NCI-H1417 treated with DMSO at 0.1 percent for 48 hours (cell line): ENCODE data around the gene MRTFB.
A peak's percentile ranks its signal among the peaks of the same experiment; 100 is the strongest.

Source experiments
- DNase-seq: peaks from one replicate; lab custom pipeline; 2025; lab: John Stamatoyannopoulos, UW

MRTFB gene

DNA sequence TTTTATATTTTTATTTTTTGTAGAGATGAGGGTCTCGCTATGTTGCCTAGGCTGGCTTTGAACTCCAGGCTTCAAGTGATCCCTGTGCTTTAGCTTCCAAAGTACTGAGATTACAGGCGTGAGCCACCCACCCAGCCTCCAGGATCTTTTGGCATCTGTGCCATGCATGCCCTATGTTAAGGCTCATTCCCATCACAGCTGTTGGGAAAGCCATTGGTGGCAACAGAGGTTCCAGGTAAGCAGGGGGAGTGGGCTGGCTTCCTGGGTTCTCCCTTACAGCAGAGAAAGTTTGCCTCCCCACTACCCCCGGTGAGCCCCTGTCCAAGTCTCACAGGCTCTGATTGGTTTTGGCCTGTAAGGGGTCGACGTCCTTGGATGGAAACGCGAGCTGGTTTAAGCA, 8.9 kb upstream of the MRTFB start:
- no peak for DNase-seq

DNA sequence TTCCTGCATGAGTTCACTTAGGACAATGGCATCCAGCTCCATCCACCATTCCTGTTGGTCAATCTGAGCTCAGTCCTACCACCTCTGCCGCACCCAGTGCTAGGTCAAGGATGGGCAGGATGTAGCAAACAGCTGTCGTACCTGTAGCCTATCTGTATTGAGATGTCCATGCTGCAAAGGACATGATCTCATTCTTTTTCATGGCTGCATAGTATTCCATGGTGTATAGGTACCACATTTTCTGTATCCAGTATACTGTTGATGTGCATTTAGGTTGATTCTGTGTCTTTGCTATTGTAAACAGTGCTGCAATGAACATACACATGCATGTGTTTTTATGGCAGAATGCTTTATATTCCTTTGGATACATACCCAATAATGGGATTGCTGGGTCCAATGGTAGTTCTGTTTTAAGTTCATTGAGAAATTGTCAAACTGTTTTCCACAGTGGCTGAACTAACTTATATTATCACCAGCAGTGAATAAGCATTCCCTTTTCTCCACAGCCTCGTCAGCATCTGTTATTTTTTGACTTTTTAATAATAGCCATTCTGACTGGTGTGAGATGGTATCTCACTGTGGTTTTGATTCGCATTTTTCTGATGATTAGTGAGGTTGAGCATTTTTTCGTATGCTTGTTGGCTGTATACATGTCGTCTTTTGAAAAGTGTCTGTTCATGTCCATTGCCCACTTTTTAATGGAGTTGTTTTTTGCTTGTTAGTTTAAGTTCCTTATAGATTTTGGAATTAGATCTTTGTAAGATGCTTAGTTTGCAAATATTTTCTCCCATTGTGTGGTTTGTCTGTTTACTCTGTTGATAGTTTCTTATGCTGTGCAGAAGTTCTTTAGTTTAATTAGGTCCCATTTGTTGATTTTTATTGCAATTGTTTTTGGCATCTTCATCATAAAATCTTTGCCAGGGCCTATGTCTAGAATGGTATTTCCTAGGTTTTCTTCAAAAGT, 7.2 kb upstream of the MRTFB start:
- DNase-seq: no peak

DNA sequence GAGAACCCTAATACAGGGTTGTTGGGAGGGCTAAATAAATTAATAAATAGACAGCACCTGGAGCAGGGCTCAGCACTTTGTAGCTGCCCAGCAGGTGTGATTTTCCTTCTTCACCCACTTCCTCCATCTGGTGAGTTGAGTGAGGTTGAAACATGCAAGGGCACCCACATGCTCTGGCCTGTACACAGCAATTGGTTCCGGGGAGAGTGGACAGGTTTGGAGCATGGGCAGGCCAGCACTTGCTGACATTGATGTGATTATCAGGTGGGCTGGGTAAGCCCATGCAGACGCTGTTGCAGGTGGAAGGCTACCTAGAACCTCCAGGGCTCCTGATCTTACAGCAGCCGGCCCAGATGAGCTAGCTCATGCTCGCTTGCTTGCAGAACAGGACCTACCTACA, 1.3 kb upstream of the MRTFB start:
- no peak for DNase-seq

DNA sequence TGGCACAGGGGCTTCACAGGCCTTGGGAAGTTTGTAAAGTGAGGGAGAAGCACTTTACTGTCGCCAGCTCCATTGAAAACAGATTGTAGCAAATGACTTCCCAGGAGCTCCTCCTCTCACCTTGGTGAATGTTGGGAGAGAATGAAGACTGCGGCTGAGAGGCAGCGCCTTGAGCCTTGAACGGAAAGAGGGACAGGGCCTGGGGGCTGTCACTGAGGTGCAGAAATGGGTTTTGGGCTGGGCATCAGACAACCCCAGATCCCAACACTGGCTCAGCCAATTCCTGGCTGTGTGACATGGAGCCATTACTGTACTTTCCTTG, 603 bp upstream of the MRTFB start:
- DNase-seq: no peak

DNA sequence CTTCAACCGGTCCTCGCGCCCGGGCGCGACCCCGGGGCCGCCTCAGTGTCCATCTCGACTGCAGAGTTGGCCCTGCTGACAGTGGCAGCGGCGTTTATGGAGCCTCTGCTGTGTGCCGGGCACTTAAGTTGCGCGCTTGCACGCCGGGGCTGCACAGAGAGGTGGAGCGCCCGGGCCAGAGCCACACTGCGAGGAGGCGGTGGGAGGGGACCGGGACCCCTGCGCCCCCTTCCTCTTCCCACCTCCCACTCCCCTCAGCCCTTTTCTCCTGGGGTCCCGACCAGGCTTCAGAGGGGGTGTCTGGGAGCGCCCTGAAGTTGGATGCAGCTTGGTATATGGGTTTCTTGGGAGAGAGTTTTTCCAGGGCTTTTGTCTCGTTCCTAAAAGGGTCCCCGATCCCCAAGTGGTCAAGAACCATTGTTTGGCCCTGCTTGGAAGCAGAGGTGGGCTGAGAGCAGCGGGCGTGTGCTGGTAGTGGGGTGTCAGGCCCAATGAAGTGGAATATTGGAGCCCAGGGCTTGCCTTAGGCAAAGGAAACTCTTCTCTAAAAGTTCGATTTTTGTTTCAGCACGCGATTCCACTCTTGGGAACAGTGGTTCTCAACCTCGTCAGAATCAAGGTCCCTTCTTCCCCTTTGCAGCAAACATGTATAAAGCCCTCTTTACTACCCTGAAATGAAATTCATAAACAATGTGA, 605 bp downstream of the MRTFB start:
- DNase-seq: no peak

DNA sequence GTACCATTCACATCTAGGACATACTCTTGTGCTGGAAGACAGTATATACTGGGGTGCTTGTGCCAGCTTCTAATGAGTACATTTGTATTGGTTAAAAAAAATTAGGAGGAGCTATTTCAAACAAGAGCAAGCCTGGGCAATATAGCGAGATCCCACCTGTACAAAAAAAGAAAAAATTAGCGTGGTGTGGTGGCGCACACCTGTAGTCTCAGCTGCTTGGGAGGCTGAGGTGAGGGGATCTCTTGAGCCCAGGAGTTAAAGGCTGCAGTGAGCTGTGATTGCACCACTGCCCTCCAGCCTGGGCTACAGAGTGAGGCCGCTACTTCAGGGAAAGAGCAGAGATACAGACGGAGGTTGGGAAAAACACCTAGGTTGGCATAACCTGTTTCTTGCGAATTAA, 1.2 kb downstream of the MRTFB start:
- no peak for DNase-seq

DNA sequence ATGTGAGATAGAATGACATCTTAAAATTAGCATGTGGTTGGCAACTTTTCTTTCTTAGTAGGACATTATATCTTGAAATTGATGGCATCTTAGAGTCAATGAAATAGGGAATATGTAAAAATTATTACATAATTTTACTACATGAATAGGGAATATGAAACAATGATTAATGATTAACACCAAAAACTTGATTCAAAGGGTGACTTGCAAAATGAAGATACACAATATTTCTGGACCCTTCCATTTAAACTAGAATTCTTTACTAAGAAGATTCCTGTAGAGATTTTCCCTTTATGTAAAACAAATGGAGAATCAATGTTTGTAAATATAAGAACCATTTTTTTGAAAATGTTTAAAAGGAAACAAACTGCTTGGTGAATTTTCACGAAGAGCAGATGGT, 3.4 kb downstream of the MRTFB start:
- no peak for DNase-seq

DNA sequence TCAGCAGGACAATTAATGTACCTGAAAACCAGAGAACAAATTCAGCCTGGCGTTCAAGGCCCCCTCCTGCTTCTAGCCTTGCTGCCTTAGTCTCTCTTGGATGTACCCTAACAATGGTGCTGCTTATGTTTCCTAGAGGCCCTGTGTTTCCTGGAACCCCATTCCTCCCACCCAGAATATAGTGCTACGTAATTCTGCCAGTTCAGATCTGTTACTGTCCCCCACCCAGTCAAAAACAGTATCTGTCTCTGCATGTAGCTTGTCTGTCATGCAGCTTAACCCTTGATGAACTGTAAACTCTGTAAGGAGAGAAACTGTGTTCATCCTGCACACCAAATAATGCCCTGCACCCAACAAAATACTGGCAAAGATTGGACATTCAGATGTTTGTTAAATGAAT, 6.8 kb downstream of the MRTFB start:
- DNase-seq: no peak

DNA sequence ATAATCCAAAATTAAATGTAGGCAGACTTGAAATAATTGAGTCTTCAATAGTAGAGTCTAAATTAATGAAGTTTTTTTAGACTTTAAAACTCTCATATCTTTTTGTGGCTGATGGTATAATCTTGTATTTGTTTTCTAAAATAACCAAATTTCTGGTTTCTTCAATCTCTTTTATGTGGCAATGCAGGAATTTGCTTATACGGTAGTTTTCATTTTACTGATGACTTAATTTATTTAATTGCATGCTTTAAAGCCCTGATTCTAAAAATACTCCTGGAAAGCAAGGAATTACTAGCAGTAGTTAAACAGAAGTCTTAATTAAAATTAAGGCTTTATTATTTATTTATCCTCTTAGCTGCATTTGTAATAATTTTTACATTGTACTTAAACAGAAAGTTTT, 15.4 kb downstream of the MRTFB start:
- no peak for DNase-seq

DNA sequence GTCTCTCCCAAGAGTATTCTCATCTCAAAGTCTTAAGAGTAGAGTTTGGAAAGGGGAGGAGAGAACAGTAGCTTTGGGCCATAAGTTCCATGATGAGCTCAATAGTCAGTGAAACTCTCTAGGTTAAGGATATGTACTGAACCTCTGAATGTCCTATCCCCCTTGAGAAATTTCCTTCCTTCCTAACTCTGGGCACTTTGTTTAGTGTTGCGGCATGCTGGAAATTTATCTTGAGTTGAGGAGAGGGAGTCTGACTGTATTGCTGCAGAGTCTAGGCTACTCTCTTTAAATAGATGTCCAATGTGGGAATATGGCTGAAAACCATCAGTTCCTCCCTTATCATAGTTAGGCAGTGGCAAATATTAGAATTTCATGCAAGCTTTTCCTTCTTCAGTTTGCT, 16.1 kb downstream of the MRTFB start:
- DNase-seq: no peak

DNA sequence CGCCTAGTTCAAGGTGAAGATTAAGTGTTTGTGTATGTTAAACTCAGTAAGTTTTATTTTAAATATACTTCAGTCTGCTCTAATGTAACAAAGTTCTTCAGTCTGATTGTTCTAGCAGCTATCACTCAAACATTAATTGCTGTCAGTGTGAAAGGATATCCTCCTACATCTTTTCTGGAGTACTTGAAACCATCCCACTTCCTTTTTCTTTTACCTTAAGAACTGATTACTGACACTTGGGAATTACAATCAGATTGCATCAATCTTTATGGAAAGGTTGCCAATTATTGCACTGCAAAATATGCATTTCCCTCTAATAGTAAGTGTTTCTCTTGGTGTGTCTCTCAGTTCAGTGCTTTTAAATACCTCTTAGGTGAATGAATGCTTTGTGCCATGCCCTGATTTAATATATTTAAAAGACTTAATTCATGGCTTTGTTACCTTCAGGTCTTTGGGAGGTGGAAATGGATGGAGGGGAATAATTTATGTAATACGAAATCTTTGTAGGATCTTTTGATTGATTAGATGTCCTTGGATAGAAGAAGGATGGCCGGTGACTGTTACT, 16.6 kb downstream of the MRTFB start:
- no peak for DNase-seq

DNA sequence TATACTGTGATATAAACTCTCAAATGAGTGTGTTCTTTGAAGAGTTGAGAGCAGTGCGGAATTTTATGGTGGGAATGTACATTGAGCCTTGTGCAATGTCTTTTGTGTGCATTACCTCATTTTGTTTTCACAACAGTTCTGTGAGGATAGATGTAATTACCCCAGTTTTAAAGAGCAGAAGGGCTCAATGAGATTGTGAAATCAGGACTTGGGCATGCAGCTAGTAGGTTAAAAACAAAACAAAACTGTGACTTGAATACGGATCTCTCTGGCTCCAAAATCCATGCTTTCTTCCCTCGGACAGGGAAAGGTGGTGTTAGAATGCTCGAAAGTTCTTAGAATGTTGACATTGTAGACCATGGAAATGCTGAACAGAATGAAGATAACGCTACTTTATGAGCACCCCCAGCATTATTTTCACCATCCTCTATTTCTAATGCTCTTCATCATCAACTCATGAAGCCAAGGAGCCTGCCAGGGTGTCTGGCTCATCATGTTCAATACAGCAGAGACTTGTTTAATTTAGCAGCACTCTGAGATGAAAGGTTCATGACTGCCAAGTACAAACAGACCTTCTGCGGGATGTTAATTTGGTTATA, 17.1 kb downstream of the MRTFB start:
- DNase-seq: no peak

DNA sequence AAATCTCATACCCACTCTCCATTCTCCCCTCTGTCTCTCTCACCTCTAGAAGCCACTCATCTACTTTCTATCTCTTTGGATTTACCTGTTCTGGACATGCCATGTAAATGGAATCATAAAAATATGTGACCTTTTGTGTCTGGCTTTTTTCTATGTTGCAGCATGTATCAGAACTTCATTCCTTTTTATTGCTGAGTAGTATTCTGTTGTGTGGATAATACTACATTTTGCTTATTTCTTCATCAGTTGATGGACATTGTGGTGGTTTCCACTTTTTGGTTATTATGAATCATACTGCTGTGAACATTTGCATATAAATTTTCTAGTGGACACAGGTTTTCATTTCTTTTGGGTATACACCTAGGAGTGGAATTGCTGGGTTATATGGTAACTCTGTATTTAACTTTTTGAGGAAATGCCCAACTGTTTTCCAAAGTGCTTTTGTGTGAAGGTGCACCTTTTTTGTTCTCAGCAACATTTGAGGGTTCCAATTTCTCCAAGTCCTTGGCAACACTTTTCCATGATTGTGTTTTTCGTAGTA, 18.2 kb downstream of the MRTFB start:
- no peak for DNase-seq

DNA sequence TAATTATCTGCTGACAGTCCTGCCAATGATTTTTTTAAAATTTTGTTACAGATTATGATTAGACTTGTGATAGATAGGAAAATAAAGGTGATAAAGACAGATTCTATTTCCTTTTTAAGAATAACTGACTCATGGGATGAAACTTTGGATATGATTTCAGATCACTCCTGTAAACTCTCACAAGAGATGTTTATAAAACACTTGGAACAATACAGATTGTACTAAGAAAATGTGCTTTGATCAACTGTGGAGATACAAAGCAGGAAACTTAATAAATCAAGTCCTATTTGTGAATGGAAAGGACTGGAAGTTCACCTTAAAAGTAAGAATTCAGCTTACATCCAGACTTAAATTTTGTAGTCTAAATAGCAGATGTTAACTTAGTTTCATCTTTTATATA, 21.4 kb downstream of the MRTFB start:
- DNase-seq: no peak

DNA sequence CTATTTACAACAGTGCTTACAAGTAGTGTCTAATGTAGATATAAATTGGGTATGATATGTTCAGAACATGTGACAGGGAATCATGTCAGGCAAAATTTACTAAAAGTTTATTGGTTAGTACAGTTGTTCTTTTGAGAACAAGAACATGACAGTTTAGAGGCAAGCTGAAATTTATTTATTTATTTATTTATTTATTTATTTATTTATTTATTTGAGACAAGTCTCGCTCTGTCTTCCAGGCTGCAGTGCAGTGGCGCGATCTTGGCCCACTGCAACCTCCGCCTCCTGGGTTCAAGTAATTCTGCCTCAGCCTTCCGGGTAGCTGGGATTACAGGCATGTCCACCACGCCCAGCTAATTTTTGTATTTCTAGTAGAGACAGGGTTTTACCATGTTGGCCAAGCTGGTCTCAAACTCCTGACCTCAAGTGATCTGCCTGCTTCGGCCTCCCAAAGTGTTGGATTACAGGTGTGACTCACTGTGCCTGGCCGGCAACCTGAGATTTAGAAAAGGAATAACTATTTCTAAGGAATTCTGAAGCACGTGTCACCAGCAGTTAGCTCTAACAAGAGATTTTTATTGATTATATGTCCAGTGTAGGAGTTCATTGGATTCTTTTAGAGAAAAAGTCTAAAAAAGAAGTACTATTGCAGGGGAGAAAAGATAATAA, 24.9 kb downstream of the MRTFB start:
- no peak for DNase-seq

DNA sequence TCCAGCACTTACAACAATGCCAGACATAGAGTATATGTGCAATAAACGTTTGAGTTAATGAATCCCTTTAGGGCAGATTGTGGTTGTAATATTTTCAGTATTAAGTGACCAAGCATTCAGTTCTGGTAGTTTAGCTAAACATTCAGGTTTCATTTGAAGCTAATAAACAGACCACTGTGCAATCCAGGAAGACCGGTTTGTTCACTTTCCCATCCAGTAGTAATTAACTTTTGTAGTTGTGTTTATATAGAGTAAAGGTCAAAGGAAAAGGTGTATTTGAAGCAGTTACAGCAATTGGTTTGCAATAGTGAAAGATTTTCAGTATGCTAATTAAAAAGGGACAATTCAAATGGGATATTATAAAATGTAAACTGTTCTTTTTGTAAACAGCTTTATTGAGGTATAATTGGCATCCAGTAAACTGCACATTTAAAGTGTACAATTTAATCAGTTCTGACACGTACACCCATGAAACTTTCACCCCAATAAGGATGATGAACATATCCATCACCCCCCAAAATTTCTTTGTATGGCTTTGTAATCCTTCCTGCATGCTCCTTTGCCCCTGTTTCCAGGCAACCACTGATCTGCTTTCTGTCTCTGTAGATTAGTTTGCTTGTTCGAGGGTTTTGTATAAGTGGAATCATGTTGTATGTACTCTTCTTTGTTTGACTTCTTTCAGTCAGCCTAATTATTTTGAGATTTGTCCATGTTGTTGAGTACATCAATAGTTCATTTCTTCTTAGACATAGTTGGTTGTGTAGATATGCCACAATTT, 26.3 kb downstream of the MRTFB start:
- peak; percentile 86 for DNase-seq

DNA sequence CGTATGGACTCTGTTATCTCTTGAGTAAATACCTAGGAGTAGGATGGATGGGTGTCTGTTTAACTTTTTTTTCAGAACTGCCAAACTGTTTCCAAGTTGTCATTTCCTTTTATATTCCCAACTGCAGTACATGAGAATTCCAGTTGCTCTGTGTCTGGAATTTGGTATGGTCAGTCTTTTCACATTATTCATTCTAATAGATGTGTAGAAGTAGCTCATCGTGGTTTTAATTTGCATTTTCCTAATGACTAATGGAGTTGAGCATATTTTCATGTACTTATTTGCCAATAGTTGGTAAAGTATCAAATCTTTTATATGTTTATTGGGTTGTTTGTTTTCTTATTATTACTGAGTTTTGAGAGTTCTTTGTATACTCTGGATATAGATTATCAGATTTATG, 27.0 kb downstream of the MRTFB start:
- DNase-seq: no peak

DNA sequence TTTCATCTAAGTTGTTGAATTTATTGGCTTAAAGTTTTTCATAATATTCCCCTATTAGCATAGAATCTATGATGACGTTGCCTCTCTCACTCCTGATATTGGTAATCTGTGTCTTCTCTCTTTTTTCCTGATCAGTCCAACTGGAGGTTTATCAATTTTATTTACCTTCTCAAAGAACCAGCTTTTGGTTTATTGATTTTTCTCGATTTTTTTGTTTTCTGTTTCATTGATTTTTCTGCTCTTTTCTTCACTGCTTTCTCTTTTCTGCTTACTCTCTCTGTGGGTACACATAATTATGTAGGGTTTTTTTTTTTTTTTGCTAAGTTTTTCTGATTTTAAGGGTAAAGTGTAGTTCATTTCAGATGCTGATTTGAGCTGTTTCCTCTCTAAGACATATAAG, 29.7 kb downstream of the MRTFB start:
- no peak for DNase-seq

DNA sequence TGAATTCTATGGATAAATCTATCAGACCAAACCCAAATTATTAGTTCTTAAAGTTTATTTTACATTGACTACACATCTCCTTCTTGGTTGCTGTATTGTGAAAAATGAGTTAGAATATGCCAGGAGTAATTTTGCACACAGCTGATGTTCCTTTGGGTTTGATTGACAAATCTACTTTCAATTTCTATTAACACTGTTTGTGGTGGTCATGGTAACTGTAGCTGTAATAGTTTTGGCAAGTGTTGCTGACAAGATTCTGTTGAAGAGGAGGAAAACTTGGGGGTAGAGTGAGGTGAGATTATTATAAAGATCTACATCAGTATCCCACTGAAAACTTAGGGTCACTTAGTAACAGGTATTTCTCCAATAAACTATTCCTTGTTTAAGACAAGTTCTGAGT, 30.3 kb downstream of the MRTFB start:
- DNase-seq: no peak

DNA sequence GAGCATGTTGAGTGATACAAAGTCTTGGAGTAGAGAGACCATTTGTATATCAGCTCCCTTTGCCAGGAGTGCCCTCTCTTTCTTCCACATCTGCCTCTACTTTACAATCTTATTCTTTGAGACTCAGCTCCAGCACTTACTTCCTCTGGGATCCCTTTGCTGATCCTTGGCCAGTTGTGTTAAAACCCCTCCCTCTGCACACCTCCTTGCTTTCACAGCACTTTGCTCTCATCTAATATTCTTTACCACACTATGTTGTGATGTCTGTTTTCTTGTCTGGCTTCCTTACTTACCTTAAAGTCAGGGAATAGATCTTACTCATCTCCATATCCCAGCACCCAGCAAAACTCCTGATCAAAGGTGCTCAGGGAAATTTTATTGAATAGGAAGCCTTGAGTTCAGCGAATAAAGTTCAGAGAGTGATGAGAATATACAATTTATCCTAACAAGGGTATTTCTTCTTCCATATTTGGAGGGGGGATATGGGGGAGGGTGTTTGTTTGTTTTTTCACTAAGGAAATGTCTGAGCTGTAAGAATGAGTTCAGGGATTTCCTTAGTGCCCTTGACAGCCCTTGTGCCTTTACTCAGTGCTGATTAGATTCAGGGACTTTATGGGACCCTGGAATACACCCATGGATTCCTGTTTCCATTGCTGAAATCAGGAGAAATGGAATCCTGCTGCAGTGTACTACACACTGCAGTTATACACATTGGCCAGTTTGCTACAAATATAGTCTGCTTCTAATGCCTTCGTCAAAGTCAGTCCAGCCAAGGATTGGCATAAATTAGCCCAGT, 32.0 kb downstream of the MRTFB start:
- DNase-seq: no peak
